Ishikawa (cell line): ENCODE data around the gene PIANP.
A peak's percentile ranks its signal among the peaks of the same experiment; 100 is the strongest.

Experiments
- CEBPB ChIP-seq: IDR thresholded peaks from 2 replicates; pipeline ENCODE4 v1.6.1; 2012
- CREB1 ChIP-seq: IDR thresholded peaks from 2 replicates; pipeline ENCODE4 v1.6.1; 2012; ENCODE audit warnings: low read depth
- EGR1 ChIP-seq: IDR thresholded peaks from 2 replicates; pipeline ENCODE4 v1.6.1; 2012
- EP300 ChIP-seq: IDR thresholded peaks from 2 replicates; pipeline ENCODE4 v1.6.1; 2012; ENCODE audit warnings: borderline replicate concordance
- FOXM1 ChIP-seq: IDR thresholded peaks from 2 replicates; pipeline ENCODE4 v1.6.1; 2012; ENCODE audit warnings: low read depth, borderline replicate concordance
- NFIC ChIP-seq: IDR thresholded peaks from 2 replicates; pipeline ENCODE4 v1.6.1; 2012
- RAD21 ChIP-seq: IDR thresholded peaks from 2 replicates; pipeline ENCODE4 v1.6.1; 2012; ENCODE audit warnings: low read depth
- TAF1 ChIP-seq: IDR thresholded peaks from 2 replicates; pipeline ENCODE4 v1.6.1; 2012; ENCODE audit warnings: low read depth, mild to moderate bottlenecking
- TCF12 ChIP-seq: IDR thresholded peaks from 2 replicates; pipeline ENCODE4 v1.6.1; 2012; ENCODE audit warnings: low read depth
- TEAD4 ChIP-seq: IDR thresholded peaks from 2 replicates; pipeline ENCODE4 v1.6.1; 2012
- YY1 ChIP-seq: IDR thresholded peaks from 2 replicates; pipeline ENCODE4 v1.6.1; 2012; ENCODE audit warnings: low read depth
- ZBTB7A ChIP-seq: IDR thresholded peaks from 2 replicates; pipeline ENCODE4 v1.6.1; 2012; ENCODE audit warnings: low read depth
- TF ChIP-seq, protein P1 (sequence below): IDR thresholded peaks from 2 replicates; pipeline ENCODE4 v1.6.1; 2012
- TF ChIP-seq, protein P2 (sequence below): IDR thresholded peaks from 2 replicates; pipeline ENCODE4 v1.6.1; 2012
- TF ChIP-seq, protein P3 (sequence below): IDR thresholded peaks from 2 replicates; pipeline ENCODE4 v1.6.1; 2012; ENCODE audit warnings: low read depth, mild to moderate bottlenecking

Gene PIANP

DNA sequence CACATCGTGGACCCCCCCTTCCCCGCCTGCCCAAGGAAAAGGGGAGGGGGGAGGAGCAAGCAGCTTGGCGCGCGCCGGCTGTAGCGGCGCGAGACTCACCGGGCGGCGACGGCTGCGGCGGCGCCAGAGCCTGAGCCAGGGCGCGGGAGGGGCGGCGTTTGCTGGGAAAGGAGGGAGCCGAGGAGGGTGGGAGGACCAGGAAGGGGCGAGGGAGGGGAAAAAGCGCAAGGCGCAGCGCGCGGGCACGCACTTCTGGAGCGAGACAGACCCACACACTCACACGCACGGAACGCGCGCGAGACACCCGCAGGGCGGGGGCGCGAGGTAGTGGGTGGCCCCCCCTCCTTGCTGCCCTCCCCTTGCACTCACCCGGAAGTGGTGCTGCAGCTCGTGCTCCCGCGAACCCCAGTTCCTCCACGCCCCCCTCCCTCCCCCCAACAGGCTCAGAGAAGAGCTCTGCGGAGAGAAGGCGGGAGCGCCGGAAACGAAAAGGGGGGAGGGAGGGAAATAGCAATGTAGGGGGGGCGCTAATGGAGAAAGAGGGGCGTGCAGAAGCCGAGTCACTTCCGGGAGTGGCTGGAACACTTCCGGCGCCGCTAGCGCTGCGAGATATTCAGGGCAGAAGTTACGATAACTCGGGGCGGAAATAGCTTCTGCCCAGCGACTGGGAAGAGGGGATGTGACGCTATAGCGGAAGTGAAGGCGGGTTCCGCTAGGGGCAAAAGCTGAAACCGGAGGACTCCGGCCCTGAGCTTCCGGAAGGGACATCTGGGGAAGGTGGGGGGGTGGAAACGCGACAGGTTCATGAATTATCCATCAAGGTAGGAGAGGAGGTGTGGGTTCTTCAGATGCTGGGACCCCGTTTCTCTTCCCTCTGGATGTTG is 11.4 kb downstream of the PIANP start, which contains the start of gene ZNF384:
Gene ZNF384 (minus strand): TSS at position 377 of the 884 bp plus-strand sequence. CDS start 9,855 bp downstream, outside the sequence.
- TF ChIP-seq TEAD4 (peak; percentile 61; the same call in 1 of the 2 replicates), NFIC (0 out of 2 replicates have a peak, but pooled peaks have one; percentile 18), CREB1 (peak; percentile 99), TAF1 (peak; percentile 82), RAD21 (no peak), FOXM1 (peak; percentile 48; the same call in 1 of the 2 replicates), TCF12 (peak; percentile 80), EGR1 (peak; percentile 58), CEBPB (peak; percentile 20; the same call in 1 of the 2 replicates), EP300 (peak; percentile 43; the same call in 1 of the 2 replicates), YY1 (peak; percentile 87), ZBTB7A (no peak)
- TF ChIP-seq, protein P1, sequence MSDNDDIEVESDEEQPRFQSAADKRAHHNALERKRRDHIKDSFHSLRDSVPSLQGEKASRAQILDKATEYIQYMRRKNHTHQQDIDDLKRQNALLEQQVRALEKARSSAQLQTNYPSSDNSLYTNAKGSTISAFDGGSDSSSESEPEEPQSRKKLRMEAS: peak; percentile 86
- TF ChIP-seq, protein P2, sequence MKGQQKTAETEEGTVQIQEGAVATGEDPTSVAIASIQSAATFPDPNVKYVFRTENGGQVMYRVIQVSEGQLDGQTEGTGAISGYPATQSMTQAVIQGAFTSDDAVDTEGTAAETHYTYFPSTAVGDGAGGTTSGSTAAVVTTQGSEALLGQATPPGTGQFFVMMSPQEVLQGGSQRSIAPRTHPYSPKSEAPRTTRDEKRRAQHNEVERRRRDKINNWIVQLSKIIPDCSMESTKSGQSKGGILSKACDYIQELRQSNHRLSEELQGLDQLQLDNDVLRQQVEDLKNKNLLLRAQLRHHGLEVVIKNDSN: peak; percentile 34
- TF ChIP-seq, protein P3, sequence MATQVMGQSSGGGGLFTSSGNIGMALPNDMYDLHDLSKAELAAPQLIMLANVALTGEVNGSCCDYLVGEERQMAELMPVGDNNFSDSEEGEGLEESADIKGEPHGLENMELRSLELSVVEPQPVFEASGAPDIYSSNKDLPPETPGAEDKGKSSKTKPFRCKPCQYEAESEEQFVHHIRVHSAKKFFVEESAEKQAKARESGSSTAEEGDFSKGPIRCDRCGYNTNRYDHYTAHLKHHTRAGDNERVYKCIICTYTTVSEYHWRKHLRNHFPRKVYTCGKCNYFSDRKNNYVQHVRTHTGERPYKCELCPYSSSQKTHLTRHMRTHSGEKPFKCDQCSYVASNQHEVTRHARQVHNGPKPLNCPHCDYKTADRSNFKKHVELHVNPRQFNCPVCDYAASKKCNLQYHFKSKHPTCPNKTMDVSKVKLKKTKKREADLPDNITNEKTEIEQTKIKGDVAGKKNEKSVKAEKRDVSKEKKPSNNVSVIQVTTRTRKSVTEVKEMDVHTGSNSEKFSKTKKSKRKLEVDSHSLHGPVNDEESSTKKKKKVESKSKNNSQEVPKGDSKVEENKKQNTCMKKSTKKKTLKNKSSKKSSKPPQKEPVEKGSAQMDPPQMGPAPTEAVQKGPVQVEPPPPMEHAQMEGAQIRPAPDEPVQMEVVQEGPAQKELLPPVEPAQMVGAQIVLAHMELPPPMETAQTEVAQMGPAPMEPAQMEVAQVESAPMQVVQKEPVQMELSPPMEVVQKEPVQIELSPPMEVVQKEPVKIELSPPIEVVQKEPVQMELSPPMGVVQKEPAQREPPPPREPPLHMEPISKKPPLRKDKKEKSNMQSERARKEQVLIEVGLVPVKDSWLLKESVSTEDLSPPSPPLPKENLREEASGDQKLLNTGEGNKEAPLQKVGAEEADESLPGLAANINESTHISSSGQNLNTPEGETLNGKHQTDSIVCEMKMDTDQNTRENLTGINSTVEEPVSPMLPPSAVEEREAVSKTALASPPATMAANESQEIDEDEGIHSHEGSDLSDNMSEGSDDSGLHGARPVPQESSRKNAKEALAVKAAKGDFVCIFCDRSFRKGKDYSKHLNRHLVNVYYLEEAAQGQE: no peak

DNA sequence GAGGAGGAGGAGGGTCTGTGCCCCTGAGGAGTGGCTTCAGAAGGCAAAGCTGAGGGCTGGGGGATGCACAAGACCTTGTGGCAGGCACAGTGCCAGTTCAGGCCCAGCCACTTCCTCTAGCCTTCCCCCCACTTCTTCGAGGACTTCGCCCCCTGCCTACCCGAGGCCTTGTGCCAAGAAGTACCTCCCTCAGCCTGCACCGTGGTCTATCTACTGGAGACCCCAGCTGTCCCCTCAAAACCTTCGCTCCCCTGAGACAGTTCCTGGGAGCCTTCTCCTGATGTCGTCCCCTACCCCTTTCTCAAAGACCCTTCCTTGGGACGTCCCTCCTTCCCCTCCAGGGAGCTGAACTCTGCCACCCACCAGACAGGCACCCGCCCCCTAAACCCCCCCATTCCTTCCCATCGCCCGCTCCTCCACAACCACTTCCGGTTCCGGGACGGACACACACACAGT is 12.0 kb downstream of the PIANP start:
- TF ChIP-seq CREB1 (0 out of 2 replicates have a peak, but pooled peaks have one; percentile 22), CEBPB (no peak), FOXM1 (no peak), ZBTB7A (peak; percentile 79), EGR1 (no peak; the same call in 1 of the 2 replicates), TEAD4 (no peak), EP300 (0 out of 2 replicates have a peak, but pooled peaks have one; percentile 5), TCF12 (no peak)
- TF ChIP-seq, protein P1: no peak
- TF ChIP-seq, protein P3: no peak

DNA sequence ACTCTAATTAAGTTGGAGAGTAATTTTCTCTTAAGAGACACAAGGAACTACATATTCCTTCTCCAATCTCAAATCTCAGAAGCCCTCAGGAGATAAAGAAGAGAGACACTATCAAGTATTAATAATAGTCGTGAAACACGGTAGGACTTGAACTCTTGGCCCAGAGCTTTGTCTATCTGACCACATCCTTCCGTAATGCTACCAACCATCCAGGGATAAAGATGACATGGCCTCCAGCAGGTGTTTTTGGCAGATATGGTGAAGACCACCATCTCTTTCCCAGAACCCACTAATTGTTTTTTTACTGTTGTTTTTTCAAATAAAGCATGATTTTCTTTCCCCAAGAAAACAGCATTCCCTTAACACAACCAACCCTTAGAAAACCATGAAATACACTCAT is 14.8 kb downstream of the PIANP start:
- TF ChIP-seq FOXM1: no peak
- TF ChIP-seq CREB1: no peak
- no peak for TF ChIP-seq RAD21
- TF ChIP-seq, protein P2: no peak
- no peak for TF ChIP-seq EGR1
- TF ChIP-seq, protein P1: no peak
- no peak for TF ChIP-seq TCF12
- TF ChIP-seq CEBPB: no peak
- TF ChIP-seq YY1: no peak
- no peak for TF ChIP-seq NFIC
- TF ChIP-seq, protein P3: no peak
- TF ChIP-seq TEAD4: no peak
- no peak for TF ChIP-seq ZBTB7A
- no peak for TF ChIP-seq TAF1
- TF ChIP-seq EP300: no peak
